Pons (tissue), 1 donor: ENCODE results near the gene KLC1.
A peak's percentile ranks its signal among the peaks of the same experiment; 100 is the strongest.

Experiments
- DNase-seq: peaks from one replicate; pipeline ENCODE4 v3.0.0-alpha.2; 2016; ENCODE audit warnings: low spot score

KLC1 gene

GRCh38 chr14:103704708-103705107 lies 75.7 kb downstream of the KLC1 start:
- no peak for DNase-seq

GRCh38 chr14:103705118-103705503 lies 76.1 kb downstream of the KLC1 start:
- DNase-seq = no peak

- no peak for DNase-seq
Measured at GRCh38 chr14:103705504-103706284, 76.7 kb downstream of the KLC1 start.

GRCh38 chr14:103706551-103707328 lies 77.7 kb downstream of the KLC1 start:
- DNase-seq = no peak

GRCh38 chr14:103707329-103708263 lies 78.6 kb downstream of the KLC1 start:
- DNase-seq = no peak

- peak; percentile 35 for DNase-seq
Measured at GRCh38 chr14:103708750-103709187, 79.8 kb downstream of the KLC1 start.

GRCh38 chr14:103709814-103710213 lies 80.8 kb downstream of the KLC1 start:
- no peak for DNase-seq

- DNase-seq = no peak
Measured at GRCh38 chr14:103710771-103711377, 81.9 kb downstream of the KLC1 start.

- DNase-seq = peak; percentile 51
Measured at GRCh38 chr14:103711516-103712431, 82.8 kb downstream of the KLC1 start.

GRCh38 chr14:103712633-103713247 lies 83.7 kb downstream of the KLC1 start:
- no peak for DNase-seq

GRCh38 chr14:103713304-103714062 lies 84.5 kb downstream of the KLC1 start:
- no peak for DNase-seq

GRCh38 chr14:103714063-103714724 lies 85.2 kb downstream of the KLC1 start:
- no peak for DNase-seq

- DNase-seq = peak; percentile 99
Measured at GRCh38 chr14:103715052-103716000, 86.3 kb downstream of the KLC1 start, which contains the start of the genes XRCC3 and ZFYVE21. Gene XRCC3, minus strand, starts transcription at chr14:103715451. Its CDS starts 4,364 bp downstream, at chr14:103711087. Gene ZFYVE21, plus strand, starts transcription at chr14:103715810. Its CDS starts 32 bp downstream, at chr14:103715842.

- no peak for DNase-seq
Measured at GRCh38 chr14:103716091-103716801, 87.2 kb downstream of the KLC1 start.

- no peak for DNase-seq
Measured at GRCh38 chr14:103716899-103717411, 87.9 kb downstream of the KLC1 start.

- DNase-seq = no peak
Measured at GRCh38 chr14:103718572-103718971, 89.6 kb downstream of the KLC1 start.

- DNase-seq = no peak
Measured at GRCh38 chr14:103719751-103720150, 90.7 kb downstream of the KLC1 start.
